ENCODE data around the gene XCL2.
"Not testable (repeated sequence)": the region's sequence is repeated elsewhere in the genome, so short reads cannot be mapped to it uniquely, and the experiment has no call there.

XCL2 gene, protein sequence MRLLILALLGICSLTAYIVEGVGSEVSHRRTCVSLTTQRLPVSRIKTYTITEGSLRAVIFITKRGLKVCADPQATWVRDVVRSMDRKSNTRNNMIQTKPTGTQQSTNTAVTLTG

GRCh38 chr1:168543840-168544498 lies at the start of gene XCL2:
XCL2 (minus strand) TSS chr1:168543997; CDS start chr1:168543964, 33 bp downstream.
- DNase-seq (ENCODE audit: extremely low read depth in 1 of 2, low read depth in 1 of 2): not testable (repeated sequence)

- no peak for DNase-seq (ENCODE audit: extremely low read depth in 1 of 2, low read depth in 1 of 2)
These were observed 47.9 kb upstream of the XCL2 start for GRCh38 chr1:168591641-168592250.

DNA sequence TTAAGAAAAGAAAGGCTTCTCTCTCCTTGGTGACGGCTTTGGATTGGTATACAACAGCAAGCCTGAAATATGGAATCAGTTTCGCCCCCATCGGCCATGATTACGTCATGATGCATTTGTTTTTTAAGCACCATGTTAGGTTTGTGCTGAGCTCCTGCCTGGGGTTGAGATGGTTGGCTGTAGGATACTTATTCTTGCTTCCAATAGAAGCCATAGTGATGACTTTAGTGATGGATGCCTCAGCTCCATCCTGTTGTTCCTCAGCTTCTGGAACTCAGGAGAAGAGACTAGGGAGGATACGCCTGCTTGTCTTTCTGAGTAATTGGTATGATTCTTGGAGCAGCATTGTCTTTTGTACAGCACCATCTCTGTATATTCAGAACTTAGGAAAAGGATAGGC lies 47.3 kb upstream of the XCL2 start:
- no peak for DNase-seq (ENCODE audit: extremely low read depth in 1 of 2, low read depth in 1 of 2)

GRCh38 chr1:168589167-168589566 lies 45.4 kb upstream of the XCL2 start:
- DNase-seq (ENCODE audit: extremely low read depth in 1 of 2, low read depth in 1 of 2): no peak

DNA sequence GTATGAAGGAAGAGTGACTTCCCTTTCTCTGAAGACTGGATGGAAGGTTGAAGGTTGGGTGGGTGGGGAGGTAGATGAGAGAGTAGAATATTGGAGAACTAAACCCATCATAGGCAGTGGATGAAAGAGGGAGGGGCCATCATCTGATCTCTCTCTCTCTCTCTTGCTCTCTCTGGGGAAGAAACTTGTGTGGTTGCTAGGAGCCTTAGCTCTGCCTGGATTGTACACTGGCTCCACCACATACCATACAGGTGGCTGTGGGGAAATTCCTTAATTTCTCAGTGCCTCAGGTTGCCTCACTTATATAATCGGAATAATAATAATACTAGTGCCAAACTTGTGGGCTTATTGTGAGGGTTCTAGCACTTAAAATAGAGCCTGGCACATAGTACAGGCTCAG lies 42.1 kb upstream of the XCL2 start:
- DNase-seq (ENCODE audit: extremely low read depth in 1 of 2, low read depth in 1 of 2): no peak

- no peak for DNase-seq (ENCODE audit: extremely low read depth in 1 of 2, low read depth in 1 of 2)
These were observed 41.4 kb upstream of the XCL2 start for GRCh38 chr1:168585191-168585590.

DNA sequence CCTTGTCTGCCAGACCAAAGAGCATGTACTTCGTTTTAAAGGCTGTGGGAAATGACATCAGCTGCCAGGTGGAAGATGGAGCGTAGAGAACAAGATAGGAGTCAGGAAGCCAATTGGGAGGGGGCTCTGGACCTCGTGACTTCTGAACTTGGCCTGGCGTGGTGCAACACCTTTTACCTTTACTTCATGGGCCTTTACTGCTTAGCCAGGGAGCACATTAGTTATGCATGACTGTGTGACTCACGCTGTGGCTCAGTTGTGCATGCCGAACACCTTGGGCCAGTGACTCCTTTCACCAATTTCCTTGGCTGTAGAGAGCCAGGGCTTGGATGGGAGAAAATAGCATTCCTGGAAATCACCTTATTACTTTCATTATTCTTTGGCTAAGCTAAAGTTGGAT lies 39.8 kb upstream of the XCL2 start:
- no peak for DNase-seq (ENCODE audit: extremely low read depth in 1 of 2, low read depth in 1 of 2)

DNA sequence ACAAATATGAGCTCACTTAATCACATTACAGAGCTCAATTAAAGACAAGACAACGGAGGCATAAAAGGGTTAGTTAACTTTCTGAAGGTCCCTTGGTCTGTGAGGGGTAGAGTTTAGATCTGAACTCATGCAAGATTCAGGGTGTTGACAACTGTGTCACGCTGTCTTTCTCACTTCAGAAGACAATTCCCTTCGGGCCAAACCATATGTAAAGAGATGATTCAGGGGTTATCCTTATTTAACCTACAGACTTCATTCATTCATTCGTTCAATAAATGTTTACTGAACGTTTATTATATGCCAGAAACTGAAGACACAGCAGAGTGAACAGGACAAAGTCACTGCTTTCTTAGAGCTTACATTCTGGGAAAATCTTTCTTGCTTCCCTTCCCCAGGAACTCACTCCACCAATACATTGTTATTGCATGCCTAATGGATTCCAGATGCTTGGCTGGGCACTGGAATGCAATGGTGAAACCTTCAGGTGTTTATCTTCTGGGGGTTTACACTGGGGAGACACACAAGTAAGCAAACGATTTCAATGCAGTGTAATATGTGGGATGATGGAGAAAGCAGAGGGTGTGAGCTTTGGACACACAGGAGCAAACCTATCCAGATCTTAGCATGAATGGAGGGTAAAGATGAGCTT lies 39.0 kb upstream of the XCL2 start:
- no peak for DNase-seq (ENCODE audit: extremely low read depth in 1 of 2, low read depth in 1 of 2)

GRCh38 chr1:168581817-168582572 lies 38.2 kb upstream of the XCL2 start:
- DNase-seq (ENCODE audit: extremely low read depth in 1 of 2, low read depth in 1 of 2): no peak

DNA sequence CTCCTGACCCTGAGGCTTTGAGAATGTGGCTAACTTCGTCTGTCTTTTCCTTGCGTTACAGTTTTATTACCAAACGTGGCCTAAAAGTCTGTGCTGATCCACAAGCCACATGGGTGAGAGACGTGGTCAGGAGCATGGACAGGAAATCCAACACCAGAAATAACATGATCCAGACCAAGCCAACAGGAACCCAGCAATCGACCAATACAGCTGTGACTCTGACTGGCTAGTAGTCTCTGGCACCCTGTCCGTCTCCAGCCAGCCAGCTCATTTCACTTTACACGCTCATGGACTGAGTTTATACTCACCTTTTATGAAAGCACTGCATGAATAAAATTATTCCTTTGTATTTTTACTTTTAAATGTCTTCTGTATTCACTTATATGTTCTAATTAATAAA lies 37.2 kb upstream of the XCL2 start:
- not testable (repeated sequence) for DNase-seq (ENCODE audit: extremely low read depth in 1 of 2, low read depth in 1 of 2)

DNA sequence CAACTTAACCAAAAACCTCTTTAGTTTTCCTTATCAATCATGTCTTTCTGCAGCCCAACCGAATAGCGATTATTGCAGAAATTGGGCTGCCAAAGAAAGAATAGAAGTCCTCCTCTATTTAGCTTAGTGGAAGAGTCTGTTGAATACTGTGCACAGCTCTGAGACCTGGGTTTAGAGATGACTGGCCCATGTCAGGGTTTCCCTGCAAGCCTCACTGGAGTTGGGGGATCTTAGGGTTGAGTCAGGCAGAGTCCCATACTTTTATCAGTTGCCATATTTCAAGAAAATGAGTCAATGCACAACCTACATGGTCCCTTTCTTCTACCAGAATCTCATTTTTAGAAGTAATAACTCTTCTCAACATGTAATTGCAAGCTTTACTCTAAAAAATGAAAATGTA lies 36.5 kb upstream of the XCL2 start:
- not testable (repeated sequence) for DNase-seq (ENCODE audit: extremely low read depth in 1 of 2, low read depth in 1 of 2)

GRCh38 chr1:168578531-168579185 lies 34.9 kb upstream of the XCL2 start:
- not testable (repeated sequence) for DNase-seq (ENCODE audit: extremely low read depth in 1 of 2, low read depth in 1 of 2)

- not testable (repeated sequence) for DNase-seq (ENCODE audit: extremely low read depth in 1 of 2, low read depth in 1 of 2)
These were observed 32.5 kb upstream of the XCL2 start, which contains the start of gene XCL1 for GRCh38 chr1:168576245-168576688. XCL1 (plus strand) TSS chr1:168576605; CDS start chr1:168576638, 33 bp downstream.

GRCh38 chr1:168574234-168574633 lies 30.4 kb upstream of the XCL2 start:
- not testable (repeated sequence) for DNase-seq (ENCODE audit: extremely low read depth in 1 of 2, low read depth in 1 of 2)

DNA sequence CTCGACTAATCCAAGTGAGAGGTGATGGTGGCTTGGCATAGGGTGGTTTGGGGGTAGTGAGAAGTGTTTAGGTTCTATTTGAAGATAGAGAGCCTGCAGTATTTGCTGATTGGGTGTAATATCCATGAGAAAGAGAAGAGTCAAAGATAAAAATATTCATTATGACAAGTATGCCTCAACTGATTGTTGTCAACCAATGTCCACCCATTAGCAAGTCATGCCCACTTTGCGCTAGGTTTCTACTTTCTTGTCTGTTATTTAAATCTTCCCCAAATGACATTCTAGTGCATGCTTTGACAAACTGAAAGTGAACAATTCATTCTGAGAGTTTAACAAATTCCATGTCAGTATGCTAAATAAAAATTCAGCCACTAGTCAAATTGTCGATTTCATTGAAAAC lies 28.8 kb upstream of the XCL2 start:
- DNase-seq (ENCODE audit: extremely low read depth in 1 of 2, low read depth in 1 of 2): no peak

- no peak for DNase-seq (ENCODE audit: extremely low read depth in 1 of 2, low read depth in 1 of 2)
These were observed 26.9 kb upstream of the XCL2 start for GRCh38 chr1:168570652-168571051.

GRCh38 chr1:168568346-168568745 lies 24.5 kb upstream of the XCL2 start:
- DNase-seq (ENCODE audit: extremely low read depth in 1 of 2, low read depth in 1 of 2): no peak

DNA sequence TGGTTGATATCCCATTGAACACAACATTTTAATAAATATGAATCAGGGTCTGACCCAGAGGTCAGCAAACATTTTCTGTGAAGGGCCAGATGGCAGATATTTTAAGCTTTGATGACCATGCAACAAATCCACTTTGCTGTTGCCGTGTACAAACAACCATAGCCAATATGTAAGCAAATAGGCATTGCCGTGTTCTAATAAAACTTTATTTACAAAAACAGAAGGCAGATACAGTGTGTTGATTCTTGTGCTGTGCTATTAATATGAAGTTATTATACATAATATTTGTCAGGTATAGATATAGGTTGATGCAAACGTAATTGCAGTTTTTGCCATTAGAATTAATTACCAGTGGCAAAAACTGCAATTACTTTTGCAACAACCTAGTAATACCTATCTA lies 23.8 kb upstream of the XCL2 start:
- DNase-seq (ENCODE audit: extremely low read depth in 1 of 2, low read depth in 1 of 2): no peak

- no peak for DNase-seq (ENCODE audit: extremely low read depth in 1 of 2, low read depth in 1 of 2)
These were observed 23.2 kb upstream of the XCL2 start for GRCh38 chr1:168567007-168567406.

DNA sequence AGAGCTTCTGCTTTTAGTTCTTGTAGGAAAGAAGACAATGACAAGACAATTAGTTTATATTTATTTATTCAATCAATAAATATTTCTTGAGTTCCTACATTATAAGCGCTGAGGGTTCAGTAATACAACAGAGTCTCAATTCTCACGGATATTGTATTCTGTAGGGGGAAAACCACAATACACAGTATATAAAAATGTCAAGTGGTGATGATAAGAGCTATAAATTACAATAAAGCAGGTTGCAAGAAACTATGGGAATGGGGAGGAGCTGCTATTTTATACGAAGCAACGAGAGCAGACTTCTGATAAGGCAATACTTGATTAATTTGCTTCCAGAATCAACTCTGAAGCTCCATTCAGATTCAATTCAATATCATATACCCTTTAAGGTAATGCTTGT lies 22.0 kb upstream of the XCL2 start:
- no peak for DNase-seq (ENCODE audit: extremely low read depth in 1 of 2, low read depth in 1 of 2)

GRCh38 chr1:168561989-168562388 lies 18.2 kb upstream of the XCL2 start:
- no peak for DNase-seq (ENCODE audit: extremely low read depth in 1 of 2, low read depth in 1 of 2)

Data from activated CD8-positive, alpha-beta memory T cell treated with anti-CD3 and anti-CD28 coated beads for 1 hour (primary cell).